ENCODE measurements around the gene TRIM43B. TPM values are rescaled to one million over a fixed set of nuclear protein-coding genes. Genes with fewer than 3 reads are reported as not detected.

The TRIM43B gene
- polyA plus RNA-seq, 2 of the 4 experiments (the other 2 are of a cell fraction), result 0.12 TPM; not detected in 1

DNA sequence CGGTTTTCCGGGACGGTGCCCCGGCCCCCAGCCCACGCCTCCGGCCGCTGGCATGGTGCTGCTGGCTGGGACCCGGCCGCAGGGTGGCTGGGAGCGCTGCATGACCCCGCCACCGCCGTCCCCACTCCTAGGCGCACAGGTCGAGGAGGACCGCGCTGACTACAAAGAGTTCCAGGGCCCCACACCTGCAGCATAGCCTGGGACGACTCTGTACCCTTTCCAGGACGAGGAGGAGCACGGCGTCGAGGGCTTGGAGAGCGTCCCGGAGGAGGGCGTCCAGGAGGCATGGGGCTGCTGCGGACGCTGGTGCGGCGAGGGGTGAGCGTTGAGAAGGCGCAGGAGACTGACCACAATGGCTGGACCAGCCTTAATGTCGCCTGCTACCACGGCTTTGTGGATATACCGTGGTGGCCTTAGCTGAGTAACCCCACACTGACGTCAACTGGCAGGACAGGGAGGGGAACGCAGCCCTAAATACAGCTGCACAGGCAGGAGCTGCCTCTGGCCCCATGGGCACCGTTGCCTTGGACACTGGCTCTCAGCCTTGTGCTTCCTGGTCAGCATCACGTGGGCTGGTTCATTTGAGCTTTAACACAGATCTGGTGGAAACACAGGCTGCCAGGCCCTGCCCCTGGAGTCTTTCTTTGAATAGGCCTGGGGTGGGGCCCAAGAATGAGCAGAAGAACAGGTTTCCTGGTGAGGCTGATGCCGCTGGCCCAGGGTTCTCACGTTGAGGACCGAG, 40.9 kb upstream of the TRIM43B start:
- no peak overlapping the region for H3K4me3 ChIP-seq
- no peaks in the 10 kb centered on the region for H3K4me1 ChIP-seq
- FAIRE-seq (no peak), DNase-seq (ENCODE audit: low read depth in 1 of 2, low spot score in 1 of 2) (no peak), ATAC-seq (no peak)
- TF ChIP-seq, protein P1, sequence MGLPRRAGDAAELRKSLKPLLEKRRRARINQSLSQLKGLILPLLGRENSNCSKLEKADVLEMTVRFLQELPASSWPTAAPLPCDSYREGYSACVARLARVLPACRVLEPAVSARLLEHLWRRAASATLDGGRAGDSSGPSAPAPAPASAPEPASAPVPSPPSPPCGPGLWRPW (IDR thresholded peaks at IDR 0.05), result no peak
- no peak for TF ChIP-seq MAFK (IDR thresholded peaks at IDR 0.05; ENCODE audit: partially characterized antibody)
- no peak for TF ChIP-seq RFX5 (IDR thresholded peaks at IDR 0.05)
- TF ChIP-seq, protein P2, sequence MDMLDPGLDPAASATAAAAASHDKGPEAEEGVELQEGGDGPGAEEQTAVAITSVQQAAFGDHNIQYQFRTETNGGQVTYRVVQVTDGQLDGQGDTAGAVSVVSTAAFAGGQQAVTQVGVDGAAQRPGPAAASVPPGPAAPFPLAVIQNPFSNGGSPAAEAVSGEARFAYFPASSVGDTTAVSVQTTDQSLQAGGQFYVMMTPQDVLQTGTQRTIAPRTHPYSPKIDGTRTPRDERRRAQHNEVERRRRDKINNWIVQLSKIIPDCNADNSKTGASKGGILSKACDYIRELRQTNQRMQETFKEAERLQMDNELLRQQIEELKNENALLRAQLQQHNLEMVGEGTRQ (IDR thresholded peaks at IDR 0.05), result no peak
- TF ChIP-seq, protein P3, sequence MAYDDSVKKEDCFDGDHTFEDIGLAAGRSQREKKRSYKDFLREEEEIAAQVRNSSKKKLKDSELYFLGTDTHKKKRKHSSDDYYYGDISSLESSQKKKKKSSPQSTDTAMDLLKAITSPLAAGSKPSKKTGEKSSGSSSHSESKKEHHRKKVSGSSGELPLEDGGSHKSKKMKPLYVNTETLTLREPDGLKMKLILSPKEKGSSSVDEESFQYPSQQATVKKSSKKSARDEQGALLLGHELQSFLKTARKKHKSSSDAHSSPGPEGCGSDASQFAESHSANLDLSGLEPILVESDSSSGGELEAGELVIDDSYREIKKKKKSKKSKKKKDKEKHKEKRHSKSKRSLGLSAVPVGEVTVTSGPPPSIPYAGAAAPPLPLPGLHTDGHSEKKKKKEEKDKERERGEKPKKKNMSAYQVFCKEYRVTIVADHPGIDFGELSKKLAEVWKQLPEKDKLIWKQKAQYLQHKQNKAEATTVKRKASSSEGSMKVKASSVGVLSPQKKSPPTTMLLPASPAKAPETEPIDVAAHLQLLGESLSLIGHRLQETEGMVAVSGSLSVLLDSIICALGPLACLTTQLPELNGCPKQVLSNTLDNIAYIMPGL (CRISPR knock-in tag; IDR thresholded peaks at IDR 0.05; ENCODE audit: borderline replicate concordance), result no peak
- TF ChIP-seq, protein P4, sequence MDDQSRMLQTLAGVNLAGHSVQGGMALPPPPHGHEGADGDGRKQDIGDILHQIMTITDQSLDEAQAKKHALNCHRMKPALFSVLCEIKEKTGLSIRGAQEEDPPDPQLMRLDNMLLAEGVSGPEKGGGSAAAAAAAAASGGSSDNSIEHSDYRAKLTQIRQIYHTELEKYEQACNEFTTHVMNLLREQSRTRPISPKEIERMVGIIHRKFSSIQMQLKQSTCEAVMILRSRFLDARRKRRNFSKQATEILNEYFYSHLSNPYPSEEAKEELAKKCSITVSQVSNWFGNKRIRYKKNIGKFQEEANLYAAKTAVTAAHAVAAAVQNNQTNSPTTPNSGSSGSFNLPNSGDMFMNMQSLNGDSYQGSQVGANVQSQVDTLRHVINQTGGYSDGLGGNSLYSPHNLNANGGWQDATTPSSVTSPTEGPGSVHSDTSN (IDR thresholded peaks at IDR 0.05), result no peak
- no peak for TF ChIP-seq TP53 (CRISPR knock-in tag; IDR thresholded peaks at IDR 0.05)
- no peak for TF ChIP-seq NR3C1 (IDR thresholded peaks at IDR 0.05)
- H3K9me3 ChIP-seq, result 0 out of 3 replicates have a peak, but pooled peaks cover 3% of the 10 kb centered on the region
- ChIA-PET CTCF (no interaction called here), POLR2A (interaction anchor here (0.5 kb wide), 1 partner anchor 123 kb away, joined by 3 read pairs; the partner anchor contains the start of gene FAHD2A)
- no peak overlapping the region for H3K27ac ChIP-seq
- H3K4me2 ChIP-seq, result peak overlapping the region; percentile 95; the same call in 2 of the 3 replicates
- WGBS (ENCODE audit: missing lambda C conversion rate), result 93% methylated on average over 36 of the region's 41 CpGs

DNA sequence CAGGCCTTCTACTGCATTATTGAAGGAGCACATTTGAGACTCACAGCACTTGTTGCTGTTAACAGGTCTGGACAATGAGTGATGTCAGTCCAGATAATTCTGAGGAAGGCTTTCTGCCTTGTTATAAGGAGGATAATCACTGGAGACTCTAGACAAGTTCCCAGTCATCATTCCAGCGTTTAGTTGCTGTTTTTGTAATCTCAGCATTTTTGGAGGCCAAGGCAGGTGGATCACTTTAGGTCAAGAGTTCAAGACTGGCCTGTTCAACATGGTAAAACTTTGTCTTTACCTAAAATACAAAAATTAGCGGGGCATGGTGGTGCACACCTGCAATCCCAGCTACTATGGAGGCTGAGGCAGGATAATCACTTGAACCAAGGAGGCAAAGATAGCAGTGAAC, 39.6 kb upstream of the TRIM43B start:
- Histone ChIP-seq H3K4me2 (no peak overlapping the region), H3K9me3 (0 out of 3 replicates have a peak, but pooled peaks cover 3% of the 10 kb centered on the region), H3K4me3 (no peak overlapping the region), H3K4me1 (no peaks in the 10 kb centered on the region), H3K27ac (no peak overlapping the region)
- no peak for FAIRE-seq
- TF ChIP-seq MAFK (IDR thresholded peaks at IDR 0.05; ENCODE audit: partially characterized antibody), result peak; percentile 53
- TF ChIP-seq TP53 (CRISPR knock-in tag; IDR thresholded peaks at IDR 0.05), result no peak
- ATAC-seq, result no peak
- no peak for DNase-seq (ENCODE audit: low read depth in 1 of 2, low spot score in 1 of 2)
- WGBS (ENCODE audit: missing lambda C conversion rate), result 61% methylated on average over 2 of the region's 2 CpGs
- POLR2A ChIA-PET, result no interaction called here
- CTCF ChIA-PET, result no interaction called here

DNA sequence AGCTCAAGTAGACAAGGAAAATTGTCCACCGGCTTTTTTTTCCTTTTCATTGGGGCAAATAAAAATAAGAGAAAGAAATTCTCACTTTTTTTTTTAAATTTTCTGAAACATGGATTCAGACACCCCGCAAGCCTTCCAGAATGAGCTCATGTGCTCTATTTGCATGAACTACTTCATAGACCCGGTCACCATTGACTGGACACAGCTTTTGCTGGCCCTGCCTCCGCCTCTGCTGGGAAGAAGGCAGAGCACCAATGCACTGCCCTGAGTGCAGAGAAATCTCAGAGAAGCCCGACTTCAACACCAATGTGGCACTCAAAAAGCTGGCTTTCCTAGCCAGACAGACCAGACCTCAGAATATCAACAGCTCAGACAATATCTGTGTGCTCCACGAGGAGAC, 30.2 kb upstream of the TRIM43B start:
- TF ChIP-seq HEYL (CRISPR knock-in tag; IDR thresholded peaks at IDR 0.05) (no peak), ZC3H11A (IDR thresholded peaks at IDR 0.05) (no peak), FOXS1 (CRISPR knock-in tag; IDR thresholded peaks at IDR 0.05) (no peak), JUN (IDR thresholded peaks at IDR 0.05) (no peak), CBX8 (IDR thresholded peaks at IDR 0.05) (no peak), RAD21 (conservative IDR thresholded peaks at IDR 0.05 in 1 of 2, IDR thresholded peaks at IDR 0.05 in 1 of 2) (no peak), TP53 (CRISPR knock-in tag; IDR thresholded peaks at IDR 0.05) (no peak), FOSL2 (IDR thresholded peaks at IDR 0.05) (no peak), FOSL2 (CRISPR knock-in tag; IDR thresholded peaks at IDR 0.05) (no peak), EHMT2 (IDR thresholded peaks at IDR 0.05; ENCODE audit: low read depth) (no peak), POLR2AphosphoS2 (conservative IDR thresholded peaks at IDR 0.05; ENCODE audit: low read length) (no peak), HOXA7 (CRISPR knock-in tag; IDR thresholded peaks at IDR 0.05) (no peak)
- TF ChIP-seq, protein P2 (IDR thresholded peaks at IDR 0.05), result no peak
- TF ChIP-seq, protein P5, sequence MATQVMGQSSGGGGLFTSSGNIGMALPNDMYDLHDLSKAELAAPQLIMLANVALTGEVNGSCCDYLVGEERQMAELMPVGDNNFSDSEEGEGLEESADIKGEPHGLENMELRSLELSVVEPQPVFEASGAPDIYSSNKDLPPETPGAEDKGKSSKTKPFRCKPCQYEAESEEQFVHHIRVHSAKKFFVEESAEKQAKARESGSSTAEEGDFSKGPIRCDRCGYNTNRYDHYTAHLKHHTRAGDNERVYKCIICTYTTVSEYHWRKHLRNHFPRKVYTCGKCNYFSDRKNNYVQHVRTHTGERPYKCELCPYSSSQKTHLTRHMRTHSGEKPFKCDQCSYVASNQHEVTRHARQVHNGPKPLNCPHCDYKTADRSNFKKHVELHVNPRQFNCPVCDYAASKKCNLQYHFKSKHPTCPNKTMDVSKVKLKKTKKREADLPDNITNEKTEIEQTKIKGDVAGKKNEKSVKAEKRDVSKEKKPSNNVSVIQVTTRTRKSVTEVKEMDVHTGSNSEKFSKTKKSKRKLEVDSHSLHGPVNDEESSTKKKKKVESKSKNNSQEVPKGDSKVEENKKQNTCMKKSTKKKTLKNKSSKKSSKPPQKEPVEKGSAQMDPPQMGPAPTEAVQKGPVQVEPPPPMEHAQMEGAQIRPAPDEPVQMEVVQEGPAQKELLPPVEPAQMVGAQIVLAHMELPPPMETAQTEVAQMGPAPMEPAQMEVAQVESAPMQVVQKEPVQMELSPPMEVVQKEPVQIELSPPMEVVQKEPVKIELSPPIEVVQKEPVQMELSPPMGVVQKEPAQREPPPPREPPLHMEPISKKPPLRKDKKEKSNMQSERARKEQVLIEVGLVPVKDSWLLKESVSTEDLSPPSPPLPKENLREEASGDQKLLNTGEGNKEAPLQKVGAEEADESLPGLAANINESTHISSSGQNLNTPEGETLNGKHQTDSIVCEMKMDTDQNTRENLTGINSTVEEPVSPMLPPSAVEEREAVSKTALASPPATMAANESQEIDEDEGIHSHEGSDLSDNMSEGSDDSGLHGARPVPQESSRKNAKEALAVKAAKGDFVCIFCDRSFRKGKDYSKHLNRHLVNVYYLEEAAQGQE (IDR thresholded peaks at IDR 0.05), result no peak
- TF ChIP-seq, protein P6, sequence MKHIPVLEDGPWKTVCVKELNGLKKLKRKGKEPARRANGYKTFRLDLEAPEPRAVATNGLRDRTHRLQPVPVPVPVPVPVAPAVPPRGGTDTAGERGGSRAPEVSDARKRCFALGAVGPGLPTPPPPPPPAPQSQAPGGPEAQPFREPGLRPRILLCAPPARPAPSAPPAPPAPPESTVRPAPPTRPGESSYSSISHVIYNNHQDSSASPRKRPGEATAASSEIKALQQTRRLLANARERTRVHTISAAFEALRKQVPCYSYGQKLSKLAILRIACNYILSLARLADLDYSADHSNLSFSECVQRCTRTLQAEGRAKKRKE (CRISPR knock-in tag; IDR thresholded peaks at IDR 0.05; ENCODE audit: low read depth), result no peak
- TF ChIP-seq, protein P7, sequence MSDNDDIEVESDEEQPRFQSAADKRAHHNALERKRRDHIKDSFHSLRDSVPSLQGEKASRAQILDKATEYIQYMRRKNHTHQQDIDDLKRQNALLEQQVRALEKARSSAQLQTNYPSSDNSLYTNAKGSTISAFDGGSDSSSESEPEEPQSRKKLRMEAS (IDR thresholded peaks at IDR 0.05), result no peak
- ATAC-seq (no peak), FAIRE-seq (no peak), DNase-seq (ENCODE audit: low read depth in 1 of 2, low spot score in 1 of 2) (no peak)
- ChIA-PET CTCF (interaction anchor here (0.6 kb wide), 1 partner anchor 214 kb away, joined by 3 read pairs; no protein-coding TSS in a partner anchor), POLR2A (interaction anchor here (0.8 kb wide), 1 partner anchor 12 kb away, joined by 3 read pairs; no protein-coding TSS in a partner anchor)
- Histone ChIP-seq H3K9me3 (no peaks in the 10 kb centered on the region), H3K4me2 (no peak overlapping the region), H3K4me1 (no peaks in the 10 kb centered on the region), H3K27ac (no peak overlapping the region), H3K4me3 (no peak overlapping the region)
- 24% methylated on average over 5 of the region's 6 CpGs for WGBS (ENCODE audit: missing lambda C conversion rate)

All from A549 (cell line).